MCF 10A (cell line): ENCODE data around the gene LMF2. TPM values are rescaled to one million over a fixed set of nuclear protein-coding genes. Genes with fewer than 3 reads are reported as not detected.

ENCODE experiments used
- BruUV-seq: library from RNA; stranded (reverse); fragments of 400-500 nt; replicated peaks from 2 replicates; lab custom pipeline; 2021; lab: Mats Ljungman, UMichigan
- CTCF ChIA-PET: fragments of 300-600 bp; sonication (Branson Sonifier 250); formaldehyde crosslinking; extraction: SDS; loops from one replicate; lab custom pipeline; 2021; ENCODE audit warnings: antibody characterized with exemption, inconsistent platforms; lab: Yijun Ruan, JAX
- POLR2A ChIA-PET: fragments of 300-600, 350-650 bp; sonication (Branson Sonifier 250); formaldehyde crosslinking; extraction: SDS; loops from one replicate; lab custom pipeline; 2020; ENCODE audit warnings: antibody characterized with exemption, inconsistent platforms; lab: Yijun Ruan, JAX
- DNase-seq: peaks from one replicate; pipeline ENCODE4 v3.0.0-alpha.2; 2018; ENCODE audit not compliant: unreplicated experiment
- H3K27ac Mint-ChIP-seq: one replicate; pipeline ENCODE4 v1.8.0; 2022; ENCODE audit warnings: mild to moderate bottlenecking, low read depth, mixed read lengths; ENCODE audit not compliant: unreplicated experiment
- H3K27me3 Mint-ChIP-seq: one replicate; pipeline ENCODE4 v1.8.0; 2022; ENCODE audit warnings: mixed read lengths; ENCODE audit not compliant: insufficient read depth, unreplicated experiment
- H3K36me3 Mint-ChIP-seq: one replicate; pipeline ENCODE4 v1.8.0; 2022; ENCODE audit warnings: mild to moderate bottlenecking, moderate library complexity, mixed read lengths; ENCODE audit not compliant: insufficient read depth, unreplicated experiment
- H3K4me1 Mint-ChIP-seq: one replicate; pipeline ENCODE4 v1.8.0; 2022; ENCODE audit warnings: mixed read lengths; ENCODE audit not compliant: insufficient read depth, unreplicated experiment
- H3K4me3 Mint-ChIP-seq: one replicate; pipeline ENCODE4 v1.8.0; 2022; ENCODE audit warnings: mild to moderate bottlenecking, moderate library complexity, mixed read lengths; ENCODE audit not compliant: unreplicated experiment
- H3K9me3 Mint-ChIP-seq: one replicate; pipeline ENCODE4 v1.8.0; 2022; ENCODE audit warnings: mixed read lengths; ENCODE audit not compliant: unreplicated experiment
- CTCF ChIP-seq: fragments of 200-600 bp; IDR thresholded peaks from one replicate; pipeline ENCODE4 v1.8.0; 2022; ENCODE audit warnings: antibody characterized with exemption, mild to moderate bottlenecking; ENCODE audit not compliant: unreplicated experiment
- intact Hi-C: fragments of 100-400 bp; cut with micrococcal nuclease; formaldehyde crosslinking; loops from 2 replicates; pipeline ENCODE4 v1.14.1; 2022
- total RNA-seq: library from RNA; stranded (reverse); gene quantifications from 2 replicates; pipeline ENCODE4 v1.2.3, GENCODE V29; 2022

The LMF2 gene
- total RNA-seq, 1 experiment from 2014 or later, result 50.9 TPM

- no peak for TF ChIP-seq CTCF
- H3K36me3 Mint-ChIP-seq, result peaks cover 45% of the 10 kb centered on the region
- DNase-seq, result no peak
- ChIA-PET CTCF (no interaction called here), POLR2A (interaction anchor here (0.6 to 3.0 kb wide), 2 partner anchors 9 to 32 kb away, joined by 3 to 22 read pairs; partner anchors contain the start of gene SCO2)
- H3K4me3 Mint-ChIP-seq, result no peak overlapping the region
- H3K4me1 Mint-ChIP-seq, result no peaks in the 10 kb centered on the region
- intact Hi-C loops, result no loop called here
- no TSS peak for BruUV-seq
- no peaks in the 10 kb centered on the region for H3K9me3 Mint-ChIP-seq
- H3K27ac Mint-ChIP-seq, result no peak overlapping the region
- H3K27me3 Mint-ChIP-seq, result no peaks in the 10 kb centered on the region
Observed at GRCh38 chr22:50516068-50516467, 8.6 kb upstream of the LMF2 start.

GRCh38 chr22:50513175-50513574 is 5.7 kb upstream of the LMF2 start:
- DNase-seq, result no peak
- BruUV-seq, result no TSS peak
- POLR2A ChIA-PET, result interaction anchor here (3.0 kb wide), 1 partner anchor 12 kb away, joined by 22 read pairs; the partner anchor contains the start of gene SCO2
- H3K4me1 Mint-ChIP-seq, result peaks cover 12% of the 10 kb centered on the region
- CTCF ChIA-PET, result no interaction called here
- H3K4me3 Mint-ChIP-seq, result no peak overlapping the region
- H3K9me3 Mint-ChIP-seq, result no peaks in the 10 kb centered on the region
- TF ChIP-seq CTCF, result no peak
- no peak overlapping the region for H3K27ac Mint-ChIP-seq
- H3K36me3 Mint-ChIP-seq, result peaks cover 20% of the 10 kb centered on the region
- H3K27me3 Mint-ChIP-seq, result no peaks in the 10 kb centered on the region
- intact Hi-C loops, result no loop called here

GRCh38 chr22:50508897-50509296 is 1.4 kb upstream of the LMF2 start:
- H3K4me1 Mint-ChIP-seq, result peaks cover 12% of the 10 kb centered on the region
- H3K36me3 Mint-ChIP-seq, result peaks cover 19% of the 10 kb centered on the region
- no peak for DNase-seq
- no peaks in the 10 kb centered on the region for H3K9me3 Mint-ChIP-seq
- H3K27ac Mint-ChIP-seq, result peak overlapping the region; percentile 92
- ChIA-PET CTCF (interaction anchor here (0.5 to 1.4 kb wide), 8 partner anchors 9 to 115 kb away, joined by 3 to 7 read pairs (median 4); partner anchors contain the start of gene SCO2), POLR2A (interaction anchor here (0.6 to 6.3 kb wide), 12 partner anchors 14 to 205 kb away, joined by 3 to 113 read pairs (median 12); partner anchors contain the start of genes CHKB, SCO2, SYCE3 and TYMP)
- BruUV-seq, result TSS peak; percentile 53
- peak overlapping the region; percentile 87 for H3K4me3 Mint-ChIP-seq
- H3K27me3 Mint-ChIP-seq, result no peaks in the 10 kb centered on the region
- intact Hi-C loops, result loop anchor here (5.0 kb wide), 1 partner anchor 113 kb away; no protein-coding TSS in a partner anchor
- TF ChIP-seq CTCF, result no peak

- intact Hi-C loops, result loop anchor here (5.0 kb wide), 1 partner anchor 114 kb away; no protein-coding TSS in a partner anchor
- Mint-ChIP-seq H3K36me3 (peaks cover 19% of the 10 kb centered on the region), H3K27ac (peak within 1 kb of the TSS; percentile 93), H3K4me3 (peak within 1 kb of the TSS; percentile 92), H3K27me3 (no peaks in the 10 kb centered on the region), H3K4me1 (peaks cover 12% of the 10 kb centered on the region), H3K9me3 (no peaks in the 10 kb centered on the region)
- DNase-seq, result peak; percentile 96
- POLR2A ChIA-PET, result interaction anchor here (0.6 to 6.3 kb wide), 22 partner anchors 9 to 266 kb away, joined by 3 to 113 read pairs (median 4); partner anchors contain the start of genes ARSA, CHKB, SCO2 and SYCE3
- BruUV-seq, result no TSS peak
- TF ChIP-seq CTCF, result no peak
- CTCF ChIA-PET, result interaction anchor here (0.5 to 1.4 kb wide), 7 partner anchors 15 to 113 kb away, joined by 3 to 7 read pairs (median 3); partner anchors contain the start of gene SCO2
Observed at GRCh38 chr22:50507991-50508884, 736 bp upstream of the LMF2 start, which contains the start of gene NCAPH2. TSS of gene NCAPH2 (plus strand) at chr22:50508224. CDS start at chr22:50508338, 114 bp downstream.
